IMR-90 (cell line): Measurements from ENCODE around the gene C4orf33. TPM values are rescaled to one million over a fixed set of nuclear protein-coding genes. Genes with fewer than 3 reads are reported as not detected.

Experiments
- ATAC-seq: fragments of 200-7000 bp; cut with Tn5 transposase; 2 replicates; pipeline ENCODE4 v1.9.1; 2020; ENCODE audit warnings: low read depth, mild to moderate bottlenecking, moderate library complexity
- BruUV-seq: library from RNA; stranded (reverse); fragments of 400-500 nt; replicated peaks from 2 replicates; lab custom pipeline; 2021; lab: Mats Ljungman, UMichigan
- CTCF ChIA-PET: fragments of 300-600 bp; formaldehyde crosslinking; extraction: SDS; loops from one replicate; lab custom pipeline; 2021; ENCODE audit warnings: antibody characterized with exemption; lab: Yijun Ruan, JAX
- POLR2A ChIA-PET: fragments of 300-600 bp; sonication (Branson Sonifier 250); formaldehyde crosslinking; loops from one replicate; lab custom pipeline; 2022; ENCODE audit warnings: antibody characterized with exemption; ENCODE audit not compliant: unreplicated experiment; lab: Charles Lee
- DNase-seq: peaks from one replicate; pipeline ENCODE4 v3.0.0; 2013
- H2AFZ ChIP-seq: replicated peaks from 2 replicates; pipeline ENCODE3; 2013; ENCODE audit warnings: low read length, mild to moderate bottlenecking; ENCODE audit not compliant: poor library complexity
- H2AK5ac ChIP-seq: 2 replicates; pipeline ENCODE4 v1.6.1; 2013; ENCODE audit warnings: low read depth, low read length, inconsistent platforms
- H2AK9ac ChIP-seq: replicated peaks from 2 replicates; pipeline ENCODE3; 2013; ENCODE audit warnings: mild to moderate bottlenecking, low read depth, low read length, moderate library complexity; ENCODE audit not compliant: poor library complexity
- H2BK120ac ChIP-seq: 2 replicates; pipeline ENCODE4 v1.6.1; 2013; ENCODE audit warnings: low read depth, low read length, inconsistent platforms
- H2BK15ac ChIP-seq: 3 replicates; pipeline ENCODE4 v1.6.1; 2013; ENCODE audit warnings: low read depth, low read length, inconsistent platforms
- H2BK20ac ChIP-seq: 2 replicates; pipeline ENCODE4 v1.6.1; 2013; ENCODE audit warnings: low read depth, mild to moderate bottlenecking, inconsistent platforms, low read length, moderate library complexity
- H2BK5ac ChIP-seq: 2 replicates; pipeline ENCODE4 v1.6.1; 2013; ENCODE audit warnings: mild to moderate bottlenecking, low read depth, low read length, inconsistent platforms; ENCODE audit not compliant: poor library complexity, severe bottlenecking
- H3K14ac ChIP-seq: replicated peaks from 2 replicates; pipeline ENCODE4 v1.6.1; 2013; ENCODE audit warnings: low read depth, low read length, inconsistent platforms
- H3K18ac ChIP-seq: 2 replicates; pipeline ENCODE4 v1.6.1; 2013; ENCODE audit warnings: low read depth, low read length, control low read depth
- H3K23ac ChIP-seq: 2 replicates; pipeline ENCODE4 v1.6.1; 2013; ENCODE audit warnings: low read depth, low read length, inconsistent platforms
- H3K27ac ChIP-seq: 2 replicates; pipeline ENCODE4 v1.5.1; 2013; ENCODE audit warnings: mild to moderate bottlenecking, control low read depth, low read length; ENCODE audit not compliant: insufficient read depth
- H3K27me3 ChIP-seq: 2 replicates; pipeline ENCODE4 v1.6.1; 2013; ENCODE audit warnings: low read length; ENCODE audit not compliant: control insufficient read depth, insufficient read depth
- H3K36me3 ChIP-seq: 2 replicates; pipeline ENCODE4 v1.6.1; 2013; ENCODE audit warnings: low read length, mixed read lengths; ENCODE audit not compliant: control insufficient read depth, insufficient read depth
- H3K4ac ChIP-seq: 2 replicates; pipeline ENCODE4 v1.6.1; 2013; ENCODE audit warnings: low read depth, low read length, inconsistent platforms
- H3K4me1 ChIP-seq: 2 replicates; pipeline ENCODE4 v1.6.1; 2013; ENCODE audit warnings: low read length, mixed read lengths; ENCODE audit not compliant: control insufficient read depth, insufficient read depth
- H3K4me2 ChIP-seq: 2 replicates; pipeline ENCODE4 v1.6.1; 2013; ENCODE audit warnings: low read depth, mild to moderate bottlenecking, control low read depth, low read length, moderate library complexity
- H3K4me3 ChIP-seq: 2 replicates; pipeline ENCODE4 v1.5.1; 2013; ENCODE audit warnings: low read depth, mild to moderate bottlenecking, control low read depth, low read length, moderate library complexity; ENCODE audit not compliant: insufficient read depth
- H3K56ac ChIP-seq: 2 replicates; pipeline ENCODE4 v1.6.1; 2013; ENCODE audit warnings: low read length, inconsistent platforms; ENCODE audit not compliant: insufficient read depth; ENCODE audit errors: extremely low read depth
- H3K79me1 ChIP-seq, 2 experiments: 2 replicates each; pipeline ENCODE4 v1.6.1; 2013; ENCODE audit warnings: low read length in 2 of 2, inconsistent platforms in 1 of 2, low read depth in 1 of 2
- H3K9ac ChIP-seq: 2 replicates; pipeline ENCODE4 v1.6.1; 2013; ENCODE audit warnings: low read depth, low read length, control low read depth
- H3K9me1 ChIP-seq: 2 replicates; pipeline ENCODE4 v1.6.1; 2013; ENCODE audit warnings: low read length, inconsistent platforms; ENCODE audit not compliant: insufficient read depth
- H3K9me3 ChIP-seq: 2 replicates; pipeline ENCODE4 v1.6.1; 2013; ENCODE audit warnings: low read length; ENCODE audit not compliant: control insufficient read depth, insufficient read depth
- H4K20me1 ChIP-seq: 2 replicates; pipeline ENCODE4 v1.6.1; 2013; ENCODE audit warnings: low read length, inconsistent platforms; ENCODE audit not compliant: insufficient read depth
- H4K5ac ChIP-seq: 2 replicates; pipeline ENCODE4 v1.6.1; 2013; ENCODE audit warnings: mild to moderate bottlenecking, low read depth, low read length, control low read depth
- H4K8ac ChIP-seq, 2 experiments: 2 replicates each; pipeline ENCODE4 v1.6.1; 2013; ENCODE audit warnings: low read depth in 2 of 2, low read length in 2 of 2, control low read depth in 1 of 2, inconsistent platforms in 1 of 2
- H4K91ac ChIP-seq: 2 replicates; pipeline ENCODE4 v1.6.1; 2013; ENCODE audit warnings: low read depth, low read length, inconsistent platforms; ENCODE audit not compliant: insufficient read depth
- BHLHE40 ChIP-seq: fragments of 150-350 bp; IDR thresholded peaks from 2 replicates; pipeline ENCODE4 v1.6.1; 2016; ENCODE audit warnings: mild to moderate bottlenecking, low read depth, low read length
- CEBPB ChIP-seq: IDR thresholded peaks from 2 replicates; pipeline ENCODE4 v1.6.1; 2012; ENCODE audit warnings: low read depth, low read length, improper control_type of control experiment
- MAFK ChIP-seq: IDR thresholded peaks from 2 replicates; pipeline ENCODE4 v1.6.1; 2012; ENCODE audit warnings: low read depth, low read length, improper control_type of control experiment
- MAZ ChIP-seq: IDR thresholded peaks from 2 replicates; pipeline ENCODE4 v1.6.1; 2012; ENCODE audit warnings: low read depth, mild to moderate bottlenecking, low read length, improper control_type of control experiment, moderate library complexity, borderline replicate concordance
- MXI1 ChIP-seq: IDR thresholded peaks from 2 replicates; pipeline ENCODE4 v1.6.1; 2012; ENCODE audit warnings: low read depth, mild to moderate bottlenecking, low read length, moderate library complexity, borderline replicate concordance
- NFE2L2 ChIP-seq: fragments of 150-350 bp; IDR thresholded peaks from 2 replicates; pipeline ENCODE4 v1.6.1; 2016; ENCODE audit warnings: low read depth, mild to moderate bottlenecking, low read length
- POLR2A ChIP-seq: IDR thresholded peaks from 2 replicates; pipeline ENCODE4 v1.6.1; 2012; ENCODE audit warnings: mild to moderate bottlenecking, low read depth, low read length
- RAD21 ChIP-seq: IDR thresholded peaks from 2 replicates; pipeline ENCODE4 v1.6.1; 2012; ENCODE audit warnings: low read length, improper control_type of control experiment
- RCOR1 ChIP-seq: IDR thresholded peaks from 2 replicates; pipeline ENCODE4 v1.6.1; 2012; ENCODE audit warnings: mild to moderate bottlenecking, low read length, improper control_type of control experiment; ENCODE audit not compliant: insufficient replicate concordance
- RFX5 ChIP-seq: IDR thresholded peaks from 2 replicates; pipeline ENCODE4 v1.8.0; 2012; ENCODE audit warnings: low read depth, mild to moderate bottlenecking, low read length, moderate library complexity
- WGBS, 2 experiments: methylation state at CpG; one replicate each; pipeline versions ENCODE4 v1.1.5 to v1.1.7; 2013; ENCODE audit warnings: missing lambda C conversion rate in 2 of 2; ENCODE audit not compliant: insufficient read length in 1 of 2; ENCODE audit errors: extremely low coverage in 2 of 2; 5-methylcytosine and 5-hydroxymethylcytosine counted together
- dilution Hi-C: fragments of 300-500 bp; cut with HindIII; formaldehyde crosslinking; loops from one replicate; pipeline ENCODE4 v1.14.3; 2018; ENCODE audit warnings: low sequenced_read_pairs; ENCODE audit not compliant: unreplicated experiment
- in situ Hi-C: fragments of 300-500 bp; cut with MboI; formaldehyde crosslinking; loops from 3 replicates; pipeline ENCODE4 v1.14.3; 2019; ENCODE audit warnings: low sequenced_read_pairs, inconsistent platforms, mixed read lengths
- intact Hi-C: fragments of 100-400 bp; cut with micrococcal nuclease; formaldehyde crosslinking; loops from 2 replicates; pipeline ENCODE4 v1.10.0; 2022
- polyA plus RNA-seq, 3 experiments: library from polyadenylated mRNA; depleted of rRNA; stranded (reverse); fragments of >200 nt; gene quantifications; 2 replicates each; pipeline ENCODE4 v1.2.3, GENCODE V29; 2012; ENCODE audit warnings: low replicate concordance in 1 of 3
- total RNA-seq: library from RNA; depleted of rRNA; stranded (reverse); fragments of >200 nt; gene quantifications from 2 replicates; pipeline ENCODE4 v1.2.3, GENCODE V29; 2012
- TF ChIP-seq, protein P1 (sequence below): fragments of 150-350 bp; IDR thresholded peaks from 2 replicates; pipeline ENCODE4 v1.6.1; 2017; ENCODE audit warnings: mild to moderate bottlenecking, antibody characterized with exemption, low read length, low read depth
- TF ChIP-seq, protein P2 (sequence below): conservative IDR thresholded peaks from 2 replicates; pipeline ENCODE4 v1.5.1; 2012; ENCODE audit warnings: mild to moderate bottlenecking, low read depth, low read length, improper control_type of control experiment
- TF ChIP-seq, protein P3 (sequence below): fragments of 150-350 bp; IDR thresholded peaks from 2 replicates; pipeline ENCODE4 v1.6.1; 2016; ENCODE audit warnings: low read depth, mild to moderate bottlenecking, low read length, moderate library complexity, borderline replicate concordance

C4orf33 gene
- total and polyA plus RNA-seq, 2 of the 4 experiments (the other 2 are of a cell fraction), result 4.7 to 5.3 TPM

GRCh38 chr4:129113434-129113833 is 17.5 kb downstream of the C4orf33 start:
- no peak overlapping the region for H3K18ac ChIP-seq
- CTCF ChIA-PET, result no interaction called here
- H2AK5ac ChIP-seq, result no peak overlapping the region
- H3K4ac ChIP-seq, result no peak overlapping the region
- DNase-seq (no peak), ATAC-seq (no peak)
- H3K27ac ChIP-seq, result no peak overlapping the region
- H3K9me3 ChIP-seq, result no peaks in the 10 kb centered on the region
- no peaks in the 10 kb centered on the region for H4K20me1 ChIP-seq
- no peak overlapping the region for H2BK15ac ChIP-seq
- no peak overlapping the region for H2AFZ ChIP-seq
- no peaks in the 10 kb centered on the region for H3K36me3 ChIP-seq
- intact Hi-C loops, result no loop called here
- POLR2A ChIA-PET, result no interaction called here
- no peak for TF ChIP-seq RFX5
- TF ChIP-seq, protein P1, sequence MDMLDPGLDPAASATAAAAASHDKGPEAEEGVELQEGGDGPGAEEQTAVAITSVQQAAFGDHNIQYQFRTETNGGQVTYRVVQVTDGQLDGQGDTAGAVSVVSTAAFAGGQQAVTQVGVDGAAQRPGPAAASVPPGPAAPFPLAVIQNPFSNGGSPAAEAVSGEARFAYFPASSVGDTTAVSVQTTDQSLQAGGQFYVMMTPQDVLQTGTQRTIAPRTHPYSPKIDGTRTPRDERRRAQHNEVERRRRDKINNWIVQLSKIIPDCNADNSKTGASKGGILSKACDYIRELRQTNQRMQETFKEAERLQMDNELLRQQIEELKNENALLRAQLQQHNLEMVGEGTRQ, result no peak
- TF ChIP-seq, protein P2, sequence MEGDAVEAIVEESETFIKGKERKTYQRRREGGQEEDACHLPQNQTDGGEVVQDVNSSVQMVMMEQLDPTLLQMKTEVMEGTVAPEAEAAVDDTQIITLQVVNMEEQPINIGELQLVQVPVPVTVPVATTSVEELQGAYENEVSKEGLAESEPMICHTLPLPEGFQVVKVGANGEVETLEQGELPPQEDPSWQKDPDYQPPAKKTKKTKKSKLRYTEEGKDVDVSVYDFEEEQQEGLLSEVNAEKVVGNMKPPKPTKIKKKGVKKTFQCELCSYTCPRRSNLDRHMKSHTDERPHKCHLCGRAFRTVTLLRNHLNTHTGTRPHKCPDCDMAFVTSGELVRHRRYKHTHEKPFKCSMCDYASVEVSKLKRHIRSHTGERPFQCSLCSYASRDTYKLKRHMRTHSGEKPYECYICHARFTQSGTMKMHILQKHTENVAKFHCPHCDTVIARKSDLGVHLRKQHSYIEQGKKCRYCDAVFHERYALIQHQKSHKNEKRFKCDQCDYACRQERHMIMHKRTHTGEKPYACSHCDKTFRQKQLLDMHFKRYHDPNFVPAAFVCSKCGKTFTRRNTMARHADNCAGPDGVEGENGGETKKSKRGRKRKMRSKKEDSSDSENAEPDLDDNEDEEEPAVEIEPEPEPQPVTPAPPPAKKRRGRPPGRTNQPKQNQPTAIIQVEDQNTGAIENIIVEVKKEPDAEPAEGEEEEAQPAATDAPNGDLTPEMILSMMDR, result no peak
- no peak for TF ChIP-seq NFE2L2
- no peak for TF ChIP-seq MAZ
- TF ChIP-seq MXI1, result no peak
- TF ChIP-seq CEBPB, result no peak
- TF ChIP-seq RAD21, result no peak
- TF ChIP-seq, protein P3, sequence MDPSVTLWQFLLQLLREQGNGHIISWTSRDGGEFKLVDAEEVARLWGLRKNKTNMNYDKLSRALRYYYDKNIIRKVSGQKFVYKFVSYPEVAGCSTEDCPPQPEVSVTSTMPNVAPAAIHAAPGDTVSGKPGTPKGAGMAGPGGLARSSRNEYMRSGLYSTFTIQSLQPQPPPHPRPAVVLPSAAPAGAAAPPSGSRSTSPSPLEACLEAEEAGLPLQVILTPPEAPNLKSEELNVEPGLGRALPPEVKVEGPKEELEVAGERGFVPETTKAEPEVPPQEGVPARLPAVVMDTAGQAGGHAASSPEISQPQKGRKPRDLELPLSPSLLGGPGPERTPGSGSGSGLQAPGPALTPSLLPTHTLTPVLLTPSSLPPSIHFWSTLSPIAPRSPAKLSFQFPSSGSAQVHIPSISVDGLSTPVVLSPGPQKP, result no peak
- no peak for TF ChIP-seq RCOR1
- no peak for TF ChIP-seq MAFK
- no peak for TF ChIP-seq BHLHE40
- no peak for TF ChIP-seq POLR2A
- no peak overlapping the region for H4K8ac ChIP-seq
- no peak overlapping the region for H3K56ac ChIP-seq
- no peak overlapping the region for H3K23ac ChIP-seq
- no peak overlapping the region for H4K91ac ChIP-seq
- H3K4me3 ChIP-seq, result no peak overlapping the region
- WGBS, 2 experiments, result no CpG with 5 or more reads among the region's 1 CpG
- dilution Hi-C loops, result no loop called here
- H3K4me1 ChIP-seq, result no peaks in the 10 kb centered on the region
- H3K79me1 ChIP-seq, result no peaks in the 10 kb centered on the region
- no peak overlapping the region for H3K4me2 ChIP-seq
- no peak overlapping the region for H2AK9ac ChIP-seq
- peaks cover 3% of the 10 kb centered on the region; the same call in 1 of the 2 replicates for H3K9me1 ChIP-seq
- H4K5ac ChIP-seq, result no peak overlapping the region
- BruUV-seq, result no TSS peak
- H2BK5ac ChIP-seq, result no peak overlapping the region
- no peaks in the 10 kb centered on the region for H3K27me3 ChIP-seq
- H3K9ac ChIP-seq, result no peak overlapping the region
- in situ Hi-C loops, result no loop called here
- no peak overlapping the region for H3K14ac ChIP-seq
- H2BK20ac ChIP-seq, result no peak overlapping the region
- H2BK120ac ChIP-seq, result no peak overlapping the region
